IPS-18a (cell line): Measurements from ENCODE around the gene SLC9C1.

Experiments
- H3K27ac ChIP-seq: one replicate; pipeline ENCODE4 v1.5.1; 2013; ENCODE audit warnings: low read length
- H3K27me3 ChIP-seq: one replicate; pipeline ENCODE4 v1.6.1; 2013; ENCODE audit warnings: mild to moderate bottlenecking, low read length; ENCODE audit not compliant: control insufficient read depth, insufficient read depth
- H3K36me3 ChIP-seq: one replicate; pipeline ENCODE4 v1.6.1; 2013; ENCODE audit warnings: low read depth, low read length; ENCODE audit not compliant: control insufficient read depth
- H3K4me1 ChIP-seq: one replicate; pipeline ENCODE4 v1.6.1; 2013; ENCODE audit warnings: low read depth, low read length; ENCODE audit not compliant: control insufficient read depth
- H3K4me3 ChIP-seq: one replicate; pipeline ENCODE4 v1.5.1; 2013; ENCODE audit warnings: low read length
- H3K9ac ChIP-seq: one replicate; pipeline ENCODE4 v1.6.1; 2013; ENCODE audit warnings: mild to moderate bottlenecking, low read length, moderate library complexity
- H3K9me3 ChIP-seq: one replicate; pipeline ENCODE4 v1.6.1; 2013; ENCODE audit warnings: low read depth, low read length; ENCODE audit not compliant: control insufficient read depth

SLC9C1 gene

DNA sequence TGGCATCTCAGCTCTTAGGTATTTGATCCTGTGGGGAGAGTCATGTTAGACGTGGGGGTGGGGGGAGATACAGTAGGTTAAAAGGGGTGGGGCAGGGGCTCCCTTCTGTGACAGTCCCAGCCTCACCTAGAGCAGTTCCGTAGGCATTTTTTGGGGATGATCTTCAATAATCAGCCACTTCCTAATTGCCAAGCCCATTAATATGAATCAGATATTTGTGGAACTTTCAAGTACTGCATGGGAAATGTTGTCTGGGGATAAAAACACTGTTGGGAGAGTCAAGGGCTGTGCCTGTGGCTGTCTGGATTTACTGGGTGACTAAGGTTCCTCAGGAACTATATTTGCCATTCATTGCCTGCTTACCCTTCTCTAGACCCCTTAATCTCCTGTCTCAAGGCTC is 198.3 kb downstream of the SLC9C1 start:
- Histone ChIP-seq H3K27me3 (no peaks in the 10 kb centered on the region), H3K27ac (no peak overlapping the region), H3K9me3 (no peaks in the 10 kb centered on the region), H3K9ac (no peak overlapping the region), H3K4me3 (no peak overlapping the region), H3K4me1 (peaks cover 12% of the 10 kb centered on the region), H3K36me3 (no peaks in the 10 kb centered on the region)

- Histone ChIP-seq H3K9ac (no peak overlapping the region), H3K4me1 (peaks cover 12% of the 10 kb centered on the region), H3K27ac (no peak overlapping the region)
Observed at GRCh38 chr3:112093180-112093522, 200.9 kb downstream of the SLC9C1 start.

DNA sequence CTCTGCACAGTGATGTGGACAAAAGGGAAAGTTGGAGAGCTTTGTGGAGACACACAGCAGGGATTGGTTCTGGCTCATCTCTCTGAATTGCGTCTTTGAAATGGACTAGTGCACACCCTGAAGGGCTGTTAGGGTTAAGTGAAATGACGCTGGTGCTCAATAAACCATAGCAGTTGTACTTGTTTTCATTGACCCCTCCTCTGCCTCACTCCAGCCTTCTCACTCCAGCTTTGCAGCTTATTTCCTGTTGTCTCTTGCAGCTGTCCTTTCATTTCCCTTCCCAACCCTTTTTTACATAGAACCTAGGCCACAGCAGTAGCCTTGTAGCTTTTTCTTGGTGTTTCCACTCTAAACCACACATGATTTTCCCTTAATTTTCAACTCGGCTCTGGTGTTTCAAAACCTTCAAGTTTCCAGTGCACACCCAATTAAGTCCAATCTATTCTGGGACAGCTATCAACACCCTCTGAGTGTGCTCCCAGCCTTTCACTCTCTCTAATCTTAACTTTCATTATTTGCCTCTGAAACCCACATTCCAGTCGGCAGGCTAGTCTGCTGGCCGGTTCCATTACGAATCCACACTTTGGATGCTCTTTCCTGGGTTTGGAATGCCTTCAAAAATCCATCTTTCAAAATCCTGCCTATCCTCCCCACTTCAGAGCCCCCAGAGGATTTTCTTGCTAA is 201.4 kb downstream of the SLC9C1 start:
- Histone ChIP-seq H3K4me3 (no peak overlapping the region), H3K27ac (no peak overlapping the region), H3K4me1 (peaks cover 17% of the 10 kb centered on the region), H3K9ac (no peak overlapping the region), H3K27me3 (no peaks in the 10 kb centered on the region), H3K36me3 (no peaks in the 10 kb centered on the region), H3K9me3 (no peaks in the 10 kb centered on the region)

More at GRCh38 chr3:112093180-112093522, 200.9 kb downstream of the SLC9C1 start:
- H3K9me3 ChIP-seq, result no peaks in the 10 kb centered on the region
- H3K36me3 ChIP-seq, result no peaks in the 10 kb centered on the region
- no peaks in the 10 kb centered on the region for H3K27me3 ChIP-seq
- no peak overlapping the region for H3K4me3 ChIP-seq

GRCh38 chr3:112090887-112091586 is 203.0 kb downstream of the SLC9C1 start:
- H3K4me3 ChIP-seq, result no peak overlapping the region
- H3K9ac ChIP-seq, result no peak overlapping the region
- no peaks in the 10 kb centered on the region for H3K27me3 ChIP-seq
- H3K27ac ChIP-seq, result no peak overlapping the region
- H3K36me3 ChIP-seq, result no peaks in the 10 kb centered on the region
- H3K4me1 ChIP-seq, result peaks cover 22% of the 10 kb centered on the region
- H3K9me3 ChIP-seq, result no peaks in the 10 kb centered on the region
